Neural cell (in vitro differentiated cells): ENCODE measurements around the gene NUP98. TPM values are rescaled to one million over a fixed set of nuclear protein-coding genes. Genes with fewer than 3 reads are reported as not detected.

Experiments
- H2AFZ ChIP-seq: fragments of 200-600, 300-800 bp; sonication (generic), shearing (Covaris generic); 2 replicates; pipeline ENCODE4 v1.6.0; 2014; ENCODE audit warnings: low read depth, mild to moderate bottlenecking, antibody characterized with exemption, low read length, moderate library complexity
- H3F3A ChIP-seq: fragments of 200-600 bp; shearing (Covaris generic); 2 replicates; pipeline ENCODE4 v1.6.1; 2016; ENCODE audit warnings: mild to moderate bottlenecking, moderate library complexity, mixed read lengths, antibody characterized with exemption, low read length; ENCODE audit not compliant: insufficient read depth, poor library complexity, severe bottlenecking
- H3K27ac ChIP-seq: fragments of 200-600, 300-800 bp; sonication (generic), shearing (Covaris generic); 2 replicates; pipeline ENCODE4 v1.5.1; 2014; ENCODE audit warnings: mild to moderate bottlenecking, low read length, moderate library complexity
- H3K27me3 ChIP-seq: fragments of 300-800, 200-600 bp; sonication (generic), shearing (Covaris generic); 2 replicates; pipeline ENCODE4 v1.6.0; 2014; ENCODE audit warnings: mild to moderate bottlenecking, low read depth, low read length, moderate library complexity; ENCODE audit not compliant: insufficient read depth
- H3K36me3 ChIP-seq: fragments of 300-800, 200-600 bp; sonication (generic), shearing (Covaris generic); 2 replicates; pipeline ENCODE4 v1.5.1; 2014; ENCODE audit warnings: mild to moderate bottlenecking, antibody characterized with exemption, low read length, moderate library complexity; ENCODE audit not compliant: insufficient read depth
- H3K4me2 ChIP-seq: fragments of 300-800, 200-600 bp; sonication (generic), shearing (Covaris generic); 2 replicates; pipeline ENCODE4 v1.6.0; 2014; ENCODE audit warnings: mild to moderate bottlenecking, low read length
- H3K4me3 ChIP-seq: fragments of 300-800, 200-600 bp; sonication (generic), shearing (Covaris generic); 2 replicates; pipeline ENCODE4 v1.5.1; 2014; ENCODE audit warnings: mild to moderate bottlenecking, low read length, moderate library complexity
- H3K79me2 ChIP-seq: fragments of 200-600 bp; shearing (Covaris generic); replicated peaks from 2 replicates; pipeline ENCODE4 v1.6.0; 2014; ENCODE audit warnings: mild to moderate bottlenecking, low read length, moderate library complexity; ENCODE audit not compliant: insufficient read depth
- H3K9ac ChIP-seq: fragments of 300-800, 200-600 bp; sonication (generic), shearing (Covaris generic); 2 replicates; pipeline ENCODE4 v1.6.1; 2016; ENCODE audit warnings: mild to moderate bottlenecking, low read length, mixed read lengths
- H3K9me2 ChIP-seq: fragments of 200-600 bp; shearing (Covaris generic); 2 replicates; pipeline ENCODE4 v1.6.1; 2016; ENCODE audit warnings: mild to moderate bottlenecking, low read length, mixed read lengths; ENCODE audit not compliant: insufficient read depth
- H3K9me3 ChIP-seq: fragments of 200-600, 300-800 bp; sonication (generic), shearing (Covaris generic); 2 replicates; pipeline ENCODE4 v1.6.1; 2016; ENCODE audit warnings: mild to moderate bottlenecking, mixed run types, low read length, moderate library complexity, mixed read lengths
- H4K20me1 ChIP-seq: fragments of 200-600 bp; shearing (Covaris generic); 2 replicates; pipeline ENCODE4 v1.6.1; 2016; ENCODE audit warnings: mild to moderate bottlenecking, mixed run types; ENCODE audit not compliant: insufficient read depth
- EP300 ChIP-seq: fragments of 450-650 bp; conservative IDR thresholded peaks from 2 replicates; pipeline ENCODE4 v1.6.1; 2014; ENCODE audit warnings: antibody characterized with exemption, mild to moderate bottlenecking, moderate library complexity; ENCODE audit not compliant: poor library complexity, severe bottlenecking
- EZH2 ChIP-seq: fragments of 200-600, 300-800 bp; shearing (Covaris generic), sonication (generic); IDR thresholded peaks from 2 replicates; pipeline ENCODE4 v1.6.1; 2014; ENCODE audit warnings: antibody characterized with exemption, low read length, borderline replicate concordance, mild to moderate bottlenecking; ENCODE audit not compliant: insufficient read depth, poor library complexity, severe bottlenecking
- MXI1 ChIP-seq: fragments of 450-650 bp; conservative IDR thresholded peaks from 2 replicates; pipeline ENCODE4 v1.6.1; 2014; ENCODE audit warnings: antibody characterized with exemption, mild to moderate bottlenecking; ENCODE audit not compliant: poor library complexity, severe bottlenecking
- POLR2AphosphoS5 ChIP-seq: IDR thresholded peaks from 2 replicates; pipeline ENCODE4 v1.6.1; 2012
- RAD21 ChIP-seq: fragments of 450-650 bp; conservative IDR thresholded peaks from 2 replicates; pipeline ENCODE4 v1.6.1; 2014; ENCODE audit warnings: antibody characterized with exemption, mild to moderate bottlenecking, moderate library complexity
- SMC3 ChIP-seq: fragments of 450-650 bp; conservative IDR thresholded peaks from 2 replicates; pipeline ENCODE4 v1.6.1; 2014; ENCODE audit warnings: antibody characterized with exemption, mild to moderate bottlenecking, moderate library complexity; ENCODE audit not compliant: poor library complexity
- TAF1 ChIP-seq: IDR thresholded peaks from 2 replicates; pipeline ENCODE4 v1.6.1; 2012; ENCODE audit warnings: low read depth
- polyA plus RNA-seq: library from polyadenylated mRNA; depleted of rRNA; stranded (reverse); fragments of >200 nt; gene quantifications from 2 replicates; pipeline ENCODE4 v1.2.3, GENCODE V29; 2014
- TF ChIP-seq, protein P1 (sequence below): fragments of 450-650 bp; IDR thresholded peaks from 2 replicates; pipeline ENCODE4 v1.5.1; 2014; ENCODE audit warnings: antibody characterized with exemption, mild to moderate bottlenecking, moderate library complexity; ENCODE audit not compliant: poor library complexity, severe bottlenecking
- TF ChIP-seq, protein P2 (sequence below): IDR thresholded peaks from 2 replicates; pipeline ENCODE4 v1.6.1; 2012; ENCODE audit warnings: borderline replicate concordance

NUP98 gene
- polyA plus RNA-seq, 1 donor from 2014 or later: 28.9 TPM

DNA sequence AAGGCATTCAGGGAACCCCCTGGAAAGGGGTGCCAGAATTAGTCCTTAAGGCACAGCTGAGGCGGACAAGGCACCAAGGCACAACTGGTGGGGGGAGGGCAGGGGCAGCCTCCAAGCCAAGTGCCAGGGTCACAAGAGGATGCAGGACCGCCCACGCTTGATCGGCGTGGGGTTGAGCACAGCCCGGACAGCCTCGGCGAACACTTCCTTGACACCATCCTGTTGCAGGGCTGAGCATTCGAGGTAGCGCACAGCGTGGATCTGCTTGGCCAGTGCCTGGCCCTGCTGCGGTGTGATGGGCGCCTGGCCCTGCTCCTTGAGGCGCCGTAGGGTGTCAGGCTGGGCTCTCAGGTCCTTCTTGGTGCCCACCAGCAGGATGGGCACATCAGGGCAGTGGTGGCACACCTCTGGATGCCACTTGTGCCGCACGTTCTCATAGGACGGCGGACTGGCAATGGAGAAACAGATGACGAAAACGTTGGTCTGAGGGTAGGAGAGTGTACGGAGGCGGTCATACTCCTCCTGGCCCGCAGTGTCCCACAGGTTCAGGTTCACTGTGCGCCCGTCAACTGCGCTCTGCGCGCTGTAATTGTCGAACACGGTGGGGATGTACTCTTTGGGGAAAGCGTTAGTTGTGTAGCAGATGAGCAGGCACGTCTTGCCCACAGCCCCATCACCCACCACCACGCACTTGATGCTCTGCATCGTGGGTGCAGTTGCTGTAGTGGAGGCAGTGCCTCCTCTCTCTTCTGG, 30.3 kb upstream of the NUP98 start:
- Histone ChIP-seq H2AFZ (no peak overlapping the region), H3K9ac (no peak overlapping the region), H3K4me3 (no peak overlapping the region), H4K20me1 (no peaks in the 10 kb centered on the region), H3K27me3 (no peaks in the 10 kb centered on the region), H3K27ac (no peak overlapping the region), H3K36me3 (no peaks in the 10 kb centered on the region), H3K79me2 (no peaks in the 10 kb centered on the region), H3F3A (no peaks in the 10 kb centered on the region), H3K4me2 (no peak overlapping the region), H3K9me3 (no peaks in the 10 kb centered on the region), H3K9me2 (no peaks in the 10 kb centered on the region)
- TF ChIP-seq, protein P1, sequence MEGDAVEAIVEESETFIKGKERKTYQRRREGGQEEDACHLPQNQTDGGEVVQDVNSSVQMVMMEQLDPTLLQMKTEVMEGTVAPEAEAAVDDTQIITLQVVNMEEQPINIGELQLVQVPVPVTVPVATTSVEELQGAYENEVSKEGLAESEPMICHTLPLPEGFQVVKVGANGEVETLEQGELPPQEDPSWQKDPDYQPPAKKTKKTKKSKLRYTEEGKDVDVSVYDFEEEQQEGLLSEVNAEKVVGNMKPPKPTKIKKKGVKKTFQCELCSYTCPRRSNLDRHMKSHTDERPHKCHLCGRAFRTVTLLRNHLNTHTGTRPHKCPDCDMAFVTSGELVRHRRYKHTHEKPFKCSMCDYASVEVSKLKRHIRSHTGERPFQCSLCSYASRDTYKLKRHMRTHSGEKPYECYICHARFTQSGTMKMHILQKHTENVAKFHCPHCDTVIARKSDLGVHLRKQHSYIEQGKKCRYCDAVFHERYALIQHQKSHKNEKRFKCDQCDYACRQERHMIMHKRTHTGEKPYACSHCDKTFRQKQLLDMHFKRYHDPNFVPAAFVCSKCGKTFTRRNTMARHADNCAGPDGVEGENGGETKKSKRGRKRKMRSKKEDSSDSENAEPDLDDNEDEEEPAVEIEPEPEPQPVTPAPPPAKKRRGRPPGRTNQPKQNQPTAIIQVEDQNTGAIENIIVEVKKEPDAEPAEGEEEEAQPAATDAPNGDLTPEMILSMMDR: no peak
- TF ChIP-seq, protein P2, sequence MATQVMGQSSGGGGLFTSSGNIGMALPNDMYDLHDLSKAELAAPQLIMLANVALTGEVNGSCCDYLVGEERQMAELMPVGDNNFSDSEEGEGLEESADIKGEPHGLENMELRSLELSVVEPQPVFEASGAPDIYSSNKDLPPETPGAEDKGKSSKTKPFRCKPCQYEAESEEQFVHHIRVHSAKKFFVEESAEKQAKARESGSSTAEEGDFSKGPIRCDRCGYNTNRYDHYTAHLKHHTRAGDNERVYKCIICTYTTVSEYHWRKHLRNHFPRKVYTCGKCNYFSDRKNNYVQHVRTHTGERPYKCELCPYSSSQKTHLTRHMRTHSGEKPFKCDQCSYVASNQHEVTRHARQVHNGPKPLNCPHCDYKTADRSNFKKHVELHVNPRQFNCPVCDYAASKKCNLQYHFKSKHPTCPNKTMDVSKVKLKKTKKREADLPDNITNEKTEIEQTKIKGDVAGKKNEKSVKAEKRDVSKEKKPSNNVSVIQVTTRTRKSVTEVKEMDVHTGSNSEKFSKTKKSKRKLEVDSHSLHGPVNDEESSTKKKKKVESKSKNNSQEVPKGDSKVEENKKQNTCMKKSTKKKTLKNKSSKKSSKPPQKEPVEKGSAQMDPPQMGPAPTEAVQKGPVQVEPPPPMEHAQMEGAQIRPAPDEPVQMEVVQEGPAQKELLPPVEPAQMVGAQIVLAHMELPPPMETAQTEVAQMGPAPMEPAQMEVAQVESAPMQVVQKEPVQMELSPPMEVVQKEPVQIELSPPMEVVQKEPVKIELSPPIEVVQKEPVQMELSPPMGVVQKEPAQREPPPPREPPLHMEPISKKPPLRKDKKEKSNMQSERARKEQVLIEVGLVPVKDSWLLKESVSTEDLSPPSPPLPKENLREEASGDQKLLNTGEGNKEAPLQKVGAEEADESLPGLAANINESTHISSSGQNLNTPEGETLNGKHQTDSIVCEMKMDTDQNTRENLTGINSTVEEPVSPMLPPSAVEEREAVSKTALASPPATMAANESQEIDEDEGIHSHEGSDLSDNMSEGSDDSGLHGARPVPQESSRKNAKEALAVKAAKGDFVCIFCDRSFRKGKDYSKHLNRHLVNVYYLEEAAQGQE: no peak
- TF ChIP-seq MXI1 (no peak), POLR2AphosphoS5 (no peak), SMC3 (no peak), EP300 (no peak), EZH2 (no peak)

DNA sequence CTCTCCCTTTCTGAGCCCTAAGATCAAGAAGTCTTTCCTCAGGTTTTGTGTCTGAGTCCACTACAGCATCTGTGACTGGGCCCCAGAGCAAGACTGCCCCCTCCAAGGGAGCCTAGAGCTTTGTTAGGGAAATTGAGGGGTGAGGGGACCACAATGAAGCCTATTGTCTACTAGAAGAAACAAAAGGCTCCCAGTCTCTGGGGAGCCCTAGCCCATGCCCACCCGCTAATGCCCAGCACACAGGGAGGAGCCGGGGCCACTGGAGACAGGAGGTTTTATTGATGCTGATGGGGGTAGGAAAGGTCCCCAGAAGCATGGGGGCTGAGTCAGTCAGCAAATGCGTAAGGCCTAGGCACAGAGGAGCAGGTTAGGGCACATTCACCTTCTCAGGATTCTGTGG, 29.4 kb upstream of the NUP98 start:
- Histone ChIP-seq H3K9ac (no peak overlapping the region), H3K4me3 (no peak overlapping the region), H3K79me2 (no peaks in the 10 kb centered on the region), H3K36me3 (no peaks in the 10 kb centered on the region), H3K27ac (no peak overlapping the region), H4K20me1 (no peaks in the 10 kb centered on the region), H3K9me3 (no peaks in the 10 kb centered on the region), H2AFZ (no peak overlapping the region), H3K9me2 (no peaks in the 10 kb centered on the region), H3K27me3 (no peaks in the 10 kb centered on the region), H3F3A (no peaks in the 10 kb centered on the region), H3K4me2 (no peak overlapping the region)
- TF ChIP-seq, protein P1: no peak
- no peak for TF ChIP-seq EZH2
- no peak for TF ChIP-seq EP300
- TF ChIP-seq, protein P2: no peak
- no peak for TF ChIP-seq MXI1
- TF ChIP-seq TAF1: no peak
- TF ChIP-seq RAD21: no peak
- no peak for TF ChIP-seq POLR2AphosphoS5
